ENCODE data around the gene RNU7-1.

- TF ChIP-seq POLR2A (IDR thresholded peaks at IDR 0.05; ENCODE audit: low read depth, low read length): no peak
- no peak for TF ChIP-seq POLR2AphosphoS5 (IDR thresholded peaks at IDR 0.05; ENCODE audit: low read depth, low read length)
Observed at GRCh38 chr12:6987956-6988553, 44.4 kb downstream of the RNU7-1 start.
